COLO829 (cell line): ENCODE measurements around the gene PSAP.
"Not testable (repeated sequence)": the region's sequence is repeated elsewhere in the genome, so short reads cannot be mapped to it uniquely, and the experiment has no call there.

Experiments
- DNase-seq: peaks from one replicate; pipeline ENCODE4 v3.0.0; 2012; ENCODE audit warnings: low spot score

Gene PSAP

DNA sequence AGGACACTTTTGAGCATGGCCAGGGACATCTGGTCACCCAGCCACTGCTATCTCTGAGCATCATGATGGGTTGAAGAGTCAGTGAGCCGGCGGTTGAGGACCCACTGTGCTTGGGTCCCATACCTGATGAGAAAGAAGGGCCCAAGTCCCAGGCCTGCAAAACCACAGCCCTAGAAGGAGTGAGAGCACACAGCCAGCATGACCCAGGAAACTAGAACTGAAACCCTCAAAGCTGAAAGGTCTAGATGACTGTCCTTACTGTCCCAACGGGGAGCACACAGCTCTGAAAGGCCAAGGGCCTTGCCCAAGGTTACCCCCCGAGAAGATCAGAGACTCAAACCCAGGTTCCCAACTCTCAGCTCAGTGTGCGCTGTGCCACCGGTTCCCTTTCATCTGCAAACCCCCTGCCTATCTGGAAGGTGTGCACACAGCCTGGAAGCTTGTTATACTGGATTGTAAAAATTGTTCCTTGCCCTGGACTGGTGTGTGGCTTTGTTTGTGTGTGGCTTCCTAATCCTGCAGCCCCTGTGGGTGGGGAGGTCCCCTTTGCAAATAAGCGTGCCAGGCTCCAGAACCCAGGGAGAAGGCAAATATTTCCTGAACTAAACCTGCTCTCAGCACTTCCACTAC lies 22.6 kb upstream of the PSAP start:
- no peak for DNase-seq

GRCh38 chr10:71869601-71870000 lies 18.6 kb upstream of the PSAP start:
- not testable (repeated sequence) for DNase-seq

- DNase-seq, result no peak
Measured at GRCh38 chr10:71868192-71868697, 17.2 kb upstream of the PSAP start.

DNA sequence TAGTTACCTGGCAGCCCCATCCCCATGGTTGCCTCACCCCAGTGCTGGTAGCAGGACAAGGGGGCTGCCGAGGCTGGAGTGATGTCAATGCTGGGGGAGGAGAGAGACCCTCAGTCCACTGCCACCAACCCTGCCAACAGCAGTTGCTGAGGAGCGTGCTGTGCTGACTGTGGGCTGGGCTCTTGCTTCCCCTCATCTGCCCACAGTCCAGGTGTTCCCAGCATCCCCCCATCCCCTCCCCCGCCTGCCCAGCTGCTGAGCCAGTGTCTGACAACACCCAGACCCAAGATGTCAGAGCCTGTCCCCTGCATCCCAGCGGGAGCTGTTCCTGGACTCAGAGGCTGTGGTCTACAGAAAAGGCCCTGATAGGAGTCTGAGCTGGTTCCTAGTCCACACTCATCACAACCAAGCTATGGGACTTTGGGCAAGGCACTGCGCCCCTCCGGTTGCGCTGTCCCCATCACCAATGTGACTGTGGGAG lies 14.6 kb upstream of the PSAP start:
- DNase-seq, result no peak

- DNase-seq, result no peak
Measured at GRCh38 chr10:71864911-71865361, 13.9 kb upstream of the PSAP start.

DNA sequence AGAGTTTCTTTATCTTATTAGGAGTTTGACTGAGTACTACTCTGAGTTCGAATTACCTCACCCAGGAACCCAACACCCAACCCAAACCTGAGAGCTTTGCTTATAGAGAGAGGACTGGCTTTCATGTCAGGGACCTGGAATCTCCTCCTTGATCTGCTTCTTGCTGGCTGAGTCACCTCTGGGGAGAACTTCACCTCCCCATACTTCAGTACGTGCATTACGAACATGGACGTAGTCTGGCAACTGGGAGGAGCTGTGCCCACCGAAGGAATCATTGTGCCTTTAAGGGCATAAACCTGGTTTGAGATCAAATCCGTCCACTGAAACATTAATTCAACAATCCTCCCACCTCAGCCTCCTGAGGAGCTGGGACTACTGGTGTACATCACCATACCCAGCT lies 12.2 kb upstream of the PSAP start:
- DNase-seq, result no peak

GRCh38 chr10:71860243-71861029 lies 9.4 kb upstream of the PSAP start:
- peak; percentile 77 for DNase-seq

- DNase-seq, result no peak
Measured at GRCh38 chr10:71857934-71858890, 7.2 kb upstream of the PSAP start.

DNA sequence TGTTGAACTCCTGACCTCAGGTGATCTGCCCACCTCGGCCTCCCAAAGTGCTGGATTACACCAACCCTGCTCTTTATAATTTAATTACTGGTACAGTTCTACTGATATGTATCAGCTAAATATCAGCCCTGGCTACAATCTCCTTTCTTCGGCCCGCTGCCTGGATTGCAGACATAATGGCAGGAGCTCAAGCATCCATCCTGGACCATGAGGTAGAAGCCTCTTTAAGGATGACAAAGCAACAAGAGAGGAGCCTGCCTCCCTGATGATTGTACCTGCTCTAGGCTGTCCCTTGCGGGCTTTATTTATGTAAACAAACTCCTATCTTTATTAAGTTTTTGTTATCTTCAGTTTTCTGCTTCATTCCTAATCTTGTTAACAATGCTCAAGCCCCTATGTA lies 5.6 kb upstream of the PSAP start:
- no peak for DNase-seq

- DNase-seq, result peak; percentile 53
Measured at GRCh38 chr10:71854031-71854430, 3.0 kb upstream of the PSAP start.

DNA sequence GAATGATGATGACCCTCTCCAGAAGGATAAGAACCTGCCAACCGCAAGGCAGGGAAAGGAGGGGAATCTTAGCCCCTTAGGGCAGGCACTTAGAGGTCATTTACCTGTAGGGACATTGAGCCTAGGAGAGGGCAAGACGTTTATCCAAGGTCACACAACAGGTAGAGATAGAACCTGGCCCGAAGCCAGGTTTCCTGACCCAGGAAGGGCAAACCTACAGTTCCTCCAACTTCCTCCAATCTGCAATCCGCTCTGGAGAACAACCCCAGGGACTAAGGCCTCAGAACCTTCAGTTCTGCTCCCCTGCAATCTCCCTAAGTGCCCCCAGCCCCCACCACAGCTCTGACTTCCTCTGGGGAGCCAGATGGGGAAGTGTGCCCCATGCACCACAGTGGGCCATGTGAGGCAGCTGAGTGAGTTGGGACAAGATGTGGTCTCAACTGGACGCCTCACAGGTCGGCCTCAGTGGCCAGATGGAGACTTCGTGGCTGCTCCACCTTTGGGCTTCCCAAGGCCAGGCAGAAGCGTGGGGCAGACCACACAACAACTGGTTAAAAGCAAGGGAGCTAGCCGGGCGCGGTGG lies 1.4 kb upstream of the PSAP start:
- DNase-seq, result no peak

DNA sequence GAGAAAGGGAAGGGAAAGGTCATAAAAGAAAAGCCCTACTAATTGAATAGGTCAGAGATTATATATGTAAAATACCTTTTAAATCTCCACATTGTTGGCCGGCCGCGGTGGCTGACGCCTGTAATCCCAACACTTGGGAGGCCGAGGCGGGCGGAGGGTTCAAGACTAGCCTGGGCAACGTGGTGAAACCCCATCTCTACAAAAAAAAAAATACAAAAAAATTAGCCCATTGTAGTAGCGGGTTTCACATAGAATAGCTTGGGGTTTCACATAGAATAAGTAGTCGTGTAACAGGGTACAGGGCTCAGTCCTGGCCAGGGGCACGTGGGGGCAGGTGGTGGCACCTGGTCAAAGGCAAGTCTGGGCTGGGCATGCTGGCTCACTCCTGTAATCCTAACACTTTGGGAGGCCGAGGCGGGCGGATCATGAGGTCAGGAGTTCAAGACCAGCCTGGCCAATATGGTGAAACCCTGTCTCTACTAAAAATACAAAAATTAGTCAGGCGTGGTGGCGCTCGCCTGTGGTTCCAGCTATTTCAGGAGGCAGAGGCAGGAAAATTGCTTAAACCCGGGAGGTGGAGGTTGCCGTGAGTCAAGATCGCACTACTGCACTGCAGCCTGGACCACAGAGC lies 529 bp upstream of the PSAP start:
- not testable (repeated sequence) for DNase-seq

- no peak for DNase-seq
Measured at GRCh38 chr10:71850021-71850742, 869 bp downstream of the PSAP start.

DNA sequence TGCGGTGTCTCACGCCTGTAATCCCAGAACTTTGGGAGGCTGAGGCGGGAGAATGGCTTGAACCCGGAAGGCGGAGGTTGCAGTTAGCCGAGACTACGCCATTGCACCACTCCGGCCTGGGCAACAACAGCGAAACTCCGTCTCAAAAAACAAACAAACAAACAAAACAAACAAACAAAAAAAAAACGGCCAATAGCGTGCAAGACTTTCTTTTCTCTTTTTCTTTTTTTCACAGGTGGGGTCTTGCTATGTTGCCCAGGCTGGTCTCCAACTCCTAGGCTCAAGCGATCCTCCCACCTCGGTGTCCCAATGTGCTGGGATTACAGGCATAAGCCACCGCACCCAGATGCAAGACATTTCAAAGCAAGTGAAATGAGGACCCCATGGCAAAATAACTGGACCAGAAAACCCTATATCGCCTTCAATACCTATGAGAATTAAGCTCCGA lies 1.6 kb downstream of the PSAP start:
- DNase-seq, result no peak

DNA sequence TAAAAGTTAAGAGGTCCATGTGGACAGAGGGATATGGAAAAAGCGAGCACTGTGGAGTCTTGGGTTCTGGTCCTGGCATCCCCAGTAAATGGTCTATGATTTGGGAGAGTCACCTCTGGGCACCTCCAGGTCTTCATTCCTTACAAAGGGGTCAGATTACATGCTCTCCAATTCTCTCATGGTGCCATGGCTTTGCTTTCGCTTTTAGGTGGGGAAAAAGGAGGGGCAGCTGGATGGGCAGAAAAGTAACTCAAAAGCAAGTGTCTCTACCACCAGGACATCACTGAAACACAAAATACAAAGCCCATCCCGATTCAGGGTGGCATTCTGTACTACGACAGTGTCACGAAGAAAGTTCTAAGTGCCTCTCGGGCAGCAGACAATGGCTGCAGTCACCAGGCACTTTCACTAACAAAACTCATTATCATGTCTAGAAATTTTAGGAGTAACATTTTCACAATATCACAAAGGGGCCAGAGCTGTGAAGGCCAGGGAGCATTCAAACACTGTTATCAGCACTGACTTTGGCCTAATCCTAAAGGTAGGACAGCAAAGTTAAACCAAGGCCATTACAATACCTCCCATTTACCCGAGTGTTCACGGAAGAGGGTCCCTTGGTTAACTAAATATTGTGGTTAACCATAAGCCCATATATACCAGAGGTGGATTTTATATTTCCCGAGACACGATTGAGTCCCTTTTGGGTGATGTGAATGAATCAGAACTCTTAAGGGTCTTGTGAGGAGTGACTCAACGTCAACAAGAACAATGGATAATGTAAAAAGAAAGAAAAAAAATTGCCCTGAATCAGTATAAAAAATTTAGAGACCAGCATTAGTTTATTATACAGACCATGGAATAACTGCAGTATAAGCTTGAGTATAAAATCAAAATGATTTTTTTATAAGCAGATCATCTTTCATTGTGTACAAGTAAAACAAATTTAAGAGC lies 2.5 kb downstream of the PSAP start:
- DNase-seq, result no peak

DNA sequence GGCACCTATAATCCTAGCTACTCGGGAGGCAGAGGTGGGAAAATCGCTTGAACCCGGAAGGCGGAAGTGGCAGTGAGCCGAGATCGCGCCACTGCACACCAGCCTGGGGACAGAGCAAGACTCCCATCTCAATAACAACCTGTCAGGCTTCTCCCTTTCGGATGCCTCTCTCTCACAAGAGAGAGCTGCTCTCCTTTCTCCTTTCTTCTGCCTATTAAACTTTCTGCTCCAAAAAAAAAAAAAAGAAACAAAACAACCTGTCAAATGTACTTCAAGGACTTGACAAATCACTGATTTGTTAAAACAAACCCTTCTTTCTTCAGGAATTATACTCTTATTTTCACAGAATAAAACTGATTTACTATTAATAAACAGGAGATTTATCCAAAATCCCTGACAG lies 3.6 kb downstream of the PSAP start:
- no peak for DNase-seq

DNA sequence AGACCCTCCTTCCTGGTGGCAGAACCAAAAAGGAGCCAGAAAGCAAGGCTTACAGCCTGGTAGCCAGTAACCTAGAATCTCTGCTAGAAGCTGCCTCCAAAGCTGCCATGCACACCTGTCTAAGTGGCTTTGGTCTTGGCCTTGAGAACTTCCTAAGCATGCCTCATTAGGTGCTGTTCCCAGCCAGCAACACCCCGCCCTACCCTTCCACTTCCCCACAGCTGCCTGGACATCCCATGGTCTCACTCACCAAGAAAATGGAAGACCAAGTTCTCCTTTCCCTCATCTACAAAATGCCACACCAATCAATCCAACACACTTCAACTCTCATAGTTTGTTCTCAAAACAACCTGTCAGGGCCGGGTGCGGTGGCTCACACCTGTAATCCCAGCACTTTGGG lies 4.2 kb downstream of the PSAP start:
- no peak for DNase-seq

DNA sequence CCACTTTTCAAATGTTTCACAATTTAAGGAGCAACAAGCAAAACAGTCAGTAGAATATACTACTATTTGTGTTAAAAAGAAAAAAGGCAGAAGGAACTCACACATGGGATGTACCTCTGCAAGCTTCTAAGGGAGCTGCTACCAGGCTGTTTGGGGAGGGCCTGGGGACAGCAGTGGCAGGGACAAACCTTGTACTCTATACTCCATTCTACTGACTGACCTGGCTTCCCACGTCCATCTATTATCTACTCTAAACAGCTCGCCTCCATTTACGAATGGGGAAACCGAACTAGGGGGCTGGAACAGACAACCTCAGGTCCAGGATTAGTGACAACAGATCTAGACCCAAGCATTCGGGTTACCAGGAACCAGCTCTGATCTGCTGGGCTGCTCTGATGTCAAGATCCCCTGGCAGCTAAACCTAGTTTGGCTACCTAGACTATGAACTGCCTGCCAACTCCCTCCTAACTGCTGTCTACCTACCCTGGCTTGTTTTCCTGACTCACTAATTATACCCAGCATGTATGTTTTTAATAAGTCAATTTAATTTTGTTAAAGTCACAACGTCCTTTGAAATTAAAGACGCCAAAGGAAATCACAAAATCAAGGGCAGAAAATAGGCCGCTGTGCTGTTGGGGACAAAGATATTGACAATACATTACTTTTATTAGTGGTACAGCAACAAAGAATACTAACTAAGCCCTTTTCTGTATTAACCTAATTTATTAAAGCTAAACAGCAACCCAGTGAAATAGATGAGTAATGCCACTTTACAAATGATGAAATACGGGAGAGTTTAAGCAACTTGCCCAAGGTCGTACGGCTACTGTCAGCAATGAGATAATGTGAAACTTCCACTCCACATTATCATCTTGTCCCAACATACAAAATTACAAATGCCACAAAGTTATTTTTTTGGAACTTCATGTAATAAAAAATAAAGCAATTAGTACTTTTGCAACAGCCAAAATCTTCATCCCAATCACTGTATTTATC lies 5.3 kb downstream of the PSAP start:
- no peak for DNase-seq
